HAP-1 (cell line): Measurements from ENCODE around the gene GPR32.
"Not testable (repeated sequence)": the region's sequence is repeated elsewhere in the genome, so short reads cannot be mapped to it uniquely, and the experiment has no call there.

Experiments used
- DNase-seq, 2 experiments: peaks; one replicate each; pipeline ENCODE4 v3.0.0-alpha.2; 2016 to 2020; ENCODE audit warnings: low spot score in 2 of 2
- H3K27me3 ChIP-seq: fragments of 250-450 bp; sonication (Bioruptor Pico); 2 replicates; pipeline ENCODE4 v1.5.1; 2020; ENCODE audit warnings: low read depth, mild to moderate bottlenecking, moderate library complexity
- H3K36me3 ChIP-seq: fragments of 250-450 bp; sonication (Bioruptor Pico); replicated peaks from 2 replicates; pipeline ENCODE4 v1.5.1; 2020; ENCODE audit warnings: mild to moderate bottlenecking
- H3K4me1 ChIP-seq: fragments of 250-450 bp; sonication (Bioruptor Pico); 2 replicates; pipeline ENCODE4 v1.5.1; 2020; ENCODE audit warnings: mild to moderate bottlenecking
- H3K4me3 ChIP-seq: fragments of 250-450 bp; sonication (Bioruptor Pico); 2 replicates; pipeline ENCODE4 v1.5.1; 2020; ENCODE audit warnings: mild to moderate bottlenecking, moderate library complexity
- H3K9me3 ChIP-seq: fragments of 250-450 bp; sonication (Bioruptor Pico); 2 replicates; pipeline ENCODE4 v1.5.1; 2020; ENCODE audit warnings: mild to moderate bottlenecking, moderate library complexity
- in situ Hi-C: fragments of 300-500 bp; cut with MboI; formaldehyde crosslinking; loops from 3 replicates; pipeline ENCODE4 v1.14.3; 2020; ENCODE audit warnings: low sequenced_read_pairs, inconsistent platforms, mixed read lengths

The GPR32 gene

DNA sequence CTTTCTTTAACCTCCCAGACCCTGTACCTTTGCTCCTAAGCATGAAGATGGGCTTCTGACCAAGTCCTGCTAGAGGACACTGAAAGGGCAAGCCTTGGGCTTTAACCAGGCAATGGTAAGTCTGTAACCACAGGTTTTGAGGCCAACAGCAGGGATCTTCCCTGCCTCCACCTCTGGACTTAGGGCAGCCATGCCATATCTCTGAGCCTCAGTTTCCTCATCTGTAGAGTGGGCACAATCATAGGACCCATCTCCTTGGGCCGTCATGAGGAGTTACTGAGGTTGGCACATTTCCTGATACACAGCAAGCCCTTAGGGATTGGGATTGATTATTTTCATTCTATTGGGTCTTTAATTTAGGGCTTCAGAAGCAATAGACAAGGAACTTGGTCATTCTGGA is 38.6 kb downstream of the GPR32 start:
- H3K4me1 ChIP-seq: peaks cover 8% of the 10 kb centered on the region
- H3K27me3 ChIP-seq: no peaks in the 10 kb centered on the region
- peaks cover 6% of the 10 kb centered on the region; the same call in 1 of the 2 replicates for H3K36me3 ChIP-seq
- in situ Hi-C loops: no loop called here
- no peaks in the 10 kb centered on the region for H3K9me3 ChIP-seq
- DNase-seq: no peak
- H3K4me3 ChIP-seq: no peak overlapping the region

DNA sequence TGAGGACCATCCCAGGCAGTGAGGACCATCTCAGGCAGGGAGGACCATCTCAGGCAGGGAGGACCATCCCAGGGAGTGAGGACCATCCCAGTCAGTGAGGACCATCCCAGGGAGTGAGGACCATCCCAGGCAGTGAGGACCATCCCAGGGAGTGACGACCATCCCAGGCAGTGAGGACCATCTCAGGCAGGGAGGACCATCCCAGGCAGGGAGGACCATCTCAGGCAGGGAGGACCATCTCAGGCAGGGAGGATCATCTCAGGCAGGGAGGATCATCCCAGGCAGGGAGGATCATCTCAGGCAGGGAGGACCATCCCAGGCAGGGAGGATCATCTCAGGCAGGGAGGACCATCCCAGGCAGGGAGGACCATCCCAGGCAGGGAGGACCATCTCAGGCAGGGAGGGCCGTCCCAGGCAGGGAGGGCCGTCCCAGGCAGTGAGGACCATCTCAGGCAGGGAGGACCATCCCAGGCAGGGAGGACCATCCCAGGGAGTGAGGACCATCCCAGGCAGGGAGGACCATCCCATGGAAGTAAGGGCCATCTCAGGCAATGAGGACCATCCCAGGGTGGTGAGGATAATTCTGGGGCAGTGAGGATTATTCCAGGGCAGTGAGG is 41.5 kb downstream of the GPR32 start:
- H3K27me3 ChIP-seq, H3K4me1 ChIP-seq, H3K36me3 ChIP-seq, H3K4me3 ChIP-seq, DNase-seq, in situ Hi-C loops, H3K9me3 ChIP-seq: not testable (repeated sequence)

DNA sequence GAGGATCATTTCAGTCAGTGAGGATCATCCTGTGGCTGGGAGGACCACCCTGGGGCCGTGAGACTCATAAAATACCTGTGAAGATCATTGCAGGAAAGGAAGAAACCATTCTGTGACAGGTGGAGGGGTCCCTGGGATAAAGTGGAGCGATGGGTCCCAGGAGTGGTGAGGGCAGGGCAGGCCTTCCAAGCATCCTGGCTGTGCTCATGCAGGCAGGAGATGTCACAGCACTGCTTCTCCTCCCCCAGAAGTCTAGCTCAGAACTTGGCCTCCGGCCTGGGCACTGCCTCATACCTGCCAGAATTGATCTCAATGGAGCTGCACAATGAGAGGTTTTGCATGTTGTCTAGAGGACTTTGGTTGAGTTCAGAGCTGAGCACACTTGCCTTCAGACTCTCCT is 42.2 kb downstream of the GPR32 start:
- H3K4me3 ChIP-seq: no peak overlapping the region

DNA sequence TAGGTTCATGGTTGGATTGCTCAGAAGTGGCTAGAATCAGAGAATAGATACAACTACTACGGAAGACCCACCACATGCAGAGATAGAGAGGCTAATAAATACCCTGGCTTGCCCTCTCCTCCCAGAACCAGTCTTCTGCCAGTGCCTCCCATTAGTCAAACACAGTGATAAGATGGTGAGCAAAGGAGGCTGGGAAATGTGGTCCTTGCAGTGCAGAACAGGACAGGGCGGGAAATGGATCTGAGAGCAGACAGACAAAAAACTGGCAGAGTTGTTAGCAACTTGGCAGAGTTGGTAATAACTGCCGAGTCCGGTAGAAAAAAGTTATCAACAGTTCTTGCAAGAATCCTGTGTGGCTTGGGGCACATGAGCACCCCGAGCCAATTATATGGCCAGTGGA is 44.6 kb downstream of the GPR32 start:
- no peak overlapping the region for H3K4me3 ChIP-seq
- no peaks in the 10 kb centered on the region for H3K36me3 ChIP-seq
- in situ Hi-C loops: no loop called here
- H3K4me1 ChIP-seq: no peaks in the 10 kb centered on the region
- no peaks in the 10 kb centered on the region for H3K9me3 ChIP-seq
- H3K27me3 ChIP-seq: no peaks in the 10 kb centered on the region
- DNase-seq: no peak

More for the DNA sequence above, 42.2 kb downstream of the GPR32 start:
- DNase-seq: no peak
- Histone ChIP-seq H3K9me3 (no peaks in the 10 kb centered on the region), H3K36me3 (no peaks in the 10 kb centered on the region), H3K27me3 (no peaks in the 10 kb centered on the region), H3K4me1 (no peaks in the 10 kb centered on the region)
- in situ Hi-C loops: no loop called here

DNA sequence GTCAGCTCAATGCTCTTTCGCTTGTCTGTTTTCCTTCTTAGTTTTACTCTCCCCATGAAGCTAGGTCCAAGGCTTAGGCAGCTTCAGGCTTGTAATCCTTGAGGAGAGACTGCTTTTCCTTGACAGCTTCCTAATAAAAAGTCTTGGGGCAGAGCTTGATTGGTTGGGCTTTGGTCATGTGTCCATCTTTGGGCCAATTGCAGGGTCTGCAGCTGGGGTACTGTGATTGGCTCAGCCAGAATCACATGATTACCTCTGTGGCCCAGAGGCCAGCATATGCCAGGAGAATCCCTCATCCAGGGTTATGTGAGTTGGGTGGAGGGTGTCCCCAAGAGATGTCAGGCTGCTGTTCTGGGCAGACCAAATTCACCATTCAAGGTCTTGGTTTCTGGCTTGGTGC is 45.2 kb downstream of the GPR32 start:
- H3K4me1 ChIP-seq: no peaks in the 10 kb centered on the region
- in situ Hi-C loops: no loop called here
- no peak overlapping the region for H3K4me3 ChIP-seq
- no peak for DNase-seq
- no peaks in the 10 kb centered on the region for H3K27me3 ChIP-seq
- H3K9me3 ChIP-seq: no peaks in the 10 kb centered on the region
- no peaks in the 10 kb centered on the region for H3K36me3 ChIP-seq

DNA sequence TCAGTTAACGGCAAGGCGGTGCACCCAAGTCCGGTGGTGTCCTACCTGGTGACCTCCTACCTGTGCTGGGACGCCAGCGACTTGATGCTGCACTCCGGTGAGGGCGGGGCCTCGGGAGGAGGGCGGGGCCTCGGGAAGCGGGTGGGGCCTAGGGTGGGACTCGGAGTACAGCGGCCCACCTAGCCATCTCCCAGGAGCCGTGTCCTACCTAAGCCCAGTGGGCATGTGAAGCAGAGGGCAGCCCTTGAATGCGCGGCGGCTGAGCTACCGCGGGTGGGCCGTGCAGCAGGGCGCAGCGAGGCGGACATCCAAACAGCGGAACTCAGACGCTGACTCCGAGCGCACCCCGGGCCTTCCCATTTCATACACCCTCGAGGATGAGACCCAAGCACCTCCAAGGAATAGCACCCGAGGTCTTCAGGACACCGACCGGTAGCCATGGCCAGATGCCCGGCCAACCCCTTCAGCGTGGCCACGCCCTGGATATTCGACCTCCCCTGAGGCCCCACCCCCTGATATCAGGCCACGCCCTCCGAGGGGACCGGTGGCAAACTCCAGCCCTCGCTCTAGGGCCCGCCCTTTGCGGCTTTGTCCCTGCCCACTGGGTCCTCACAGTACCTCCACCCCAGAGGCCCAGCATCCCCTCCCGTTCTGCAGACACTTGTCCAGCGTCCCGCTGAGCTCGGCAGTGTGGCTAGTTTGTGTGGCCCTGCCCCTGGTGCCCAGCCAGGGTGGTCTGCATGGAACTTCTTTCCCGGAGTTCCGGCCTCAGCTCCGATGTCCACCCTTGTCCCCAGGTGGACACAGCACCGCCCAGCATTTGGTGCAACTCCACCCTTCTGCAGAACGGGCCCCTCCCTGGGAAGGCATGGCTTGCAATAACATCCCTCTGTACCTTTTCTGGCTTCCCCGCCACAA is 47.9 kb downstream of the GPR32 start:
- peak; percentile 56 to 96 for DNase-seq
- Histone ChIP-seq H3K4me3 (peak overlapping the region; percentile 36), H3K9me3 (no peaks in the 10 kb centered on the region), H3K4me1 (no peaks in the 10 kb centered on the region), H3K27me3 (peaks cover 3% of the 10 kb centered on the region; the same call in 1 of the 2 replicates), H3K36me3 (no peaks in the 10 kb centered on the region)
- in situ Hi-C loops: no loop called here

DNA sequence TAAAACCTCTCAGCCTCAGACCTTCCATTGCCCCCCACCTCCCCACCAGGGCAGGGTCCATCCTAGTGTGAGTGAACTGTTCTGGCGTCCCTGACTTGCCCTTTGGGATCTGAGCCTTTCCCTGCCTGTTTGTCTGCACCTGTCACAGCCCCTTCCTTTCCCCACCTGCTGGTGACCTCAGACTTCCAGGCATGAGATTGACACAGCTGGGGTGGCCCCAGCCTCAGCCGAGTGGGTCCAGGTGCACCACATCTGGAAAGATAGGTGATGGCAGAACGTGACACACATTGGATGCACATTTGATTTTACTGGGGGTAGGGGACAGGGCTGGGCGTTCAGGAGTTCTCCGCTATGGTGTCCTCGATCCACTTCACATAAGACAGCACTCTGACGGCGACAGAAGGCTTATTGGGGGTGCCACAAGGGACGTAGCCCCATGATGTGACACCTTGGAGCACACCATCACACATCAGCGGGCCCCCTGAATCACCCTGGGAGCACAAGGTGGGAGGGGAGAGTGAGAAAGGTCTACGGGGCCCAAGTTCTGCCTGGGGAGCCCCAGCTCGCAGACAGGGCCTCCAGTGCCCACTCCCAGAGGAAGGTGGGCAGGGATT is 48.7 kb downstream of the GPR32 start:
- Histone ChIP-seq H3K4me3 (no peak overlapping the region), H3K4me1 (no peaks in the 10 kb centered on the region), H3K9me3 (no peaks in the 10 kb centered on the region), H3K27me3 (peaks cover 3% of the 10 kb centered on the region; the same call in 1 of the 2 replicates), H3K36me3 (no peaks in the 10 kb centered on the region)
- in situ Hi-C loops: no loop called here
- DNase-seq: no peak

DNA sequence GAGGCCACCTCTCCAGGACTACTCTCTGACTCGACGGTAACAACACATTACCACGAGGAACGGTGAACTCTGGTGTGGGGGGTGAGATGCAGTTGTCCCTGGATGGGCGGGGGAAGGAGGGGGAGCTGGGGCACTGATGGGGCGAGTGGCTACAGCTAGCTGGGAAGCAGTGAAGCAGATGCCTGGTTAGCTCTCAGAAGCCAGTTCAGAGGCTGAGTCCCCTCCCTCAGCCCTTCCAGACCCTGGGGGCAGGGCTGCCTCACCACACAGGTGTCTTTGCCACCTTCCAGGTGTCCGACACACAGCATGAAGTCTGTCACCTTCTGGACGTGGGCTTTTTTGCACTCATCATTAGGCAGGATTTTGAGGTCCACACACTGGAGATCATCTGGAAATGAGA is 49.4 kb downstream of the GPR32 start:
- DNase-seq: no peak
- no peaks in the 10 kb centered on the region for H3K36me3 ChIP-seq
- no peak overlapping the region for H3K4me3 ChIP-seq
- H3K27me3 ChIP-seq: peaks cover 3% of the 10 kb centered on the region; the same call in 1 of the 2 replicates
- no peaks in the 10 kb centered on the region for H3K4me1 ChIP-seq
- in situ Hi-C loops: no loop called here
- H3K9me3 ChIP-seq: no peaks in the 10 kb centered on the region

DNA sequence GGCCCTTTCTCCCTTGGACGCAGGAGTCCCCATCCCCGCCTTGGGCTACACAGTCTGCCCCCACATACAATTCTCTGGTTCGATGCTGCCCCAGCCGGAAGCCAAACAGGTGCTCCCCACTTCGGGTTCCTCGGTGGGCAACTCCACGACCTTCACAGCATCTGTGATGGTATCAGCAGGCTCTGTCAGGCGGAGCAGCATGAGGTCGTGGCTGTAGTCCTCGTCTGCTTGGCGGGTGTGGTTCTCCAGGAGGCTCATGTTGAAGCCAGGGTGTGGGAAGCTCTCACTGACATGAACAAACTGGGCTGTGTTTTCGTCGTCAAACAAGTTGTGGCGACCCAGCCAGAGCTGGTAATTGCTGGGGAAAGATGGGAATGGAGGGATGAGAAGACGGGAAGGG is 49.8 kb downstream of the GPR32 start:
- DNase-seq: no peak
- H3K4me3 ChIP-seq: no peak overlapping the region
- in situ Hi-C loops: no loop called here
- H3K9me3 ChIP-seq: no peaks in the 10 kb centered on the region
- H3K4me1 ChIP-seq: no peaks in the 10 kb centered on the region
- H3K36me3 ChIP-seq: no peaks in the 10 kb centered on the region
- H3K27me3 ChIP-seq: peaks cover 3% of the 10 kb centered on the region; the same call in 1 of the 2 replicates

DNA sequence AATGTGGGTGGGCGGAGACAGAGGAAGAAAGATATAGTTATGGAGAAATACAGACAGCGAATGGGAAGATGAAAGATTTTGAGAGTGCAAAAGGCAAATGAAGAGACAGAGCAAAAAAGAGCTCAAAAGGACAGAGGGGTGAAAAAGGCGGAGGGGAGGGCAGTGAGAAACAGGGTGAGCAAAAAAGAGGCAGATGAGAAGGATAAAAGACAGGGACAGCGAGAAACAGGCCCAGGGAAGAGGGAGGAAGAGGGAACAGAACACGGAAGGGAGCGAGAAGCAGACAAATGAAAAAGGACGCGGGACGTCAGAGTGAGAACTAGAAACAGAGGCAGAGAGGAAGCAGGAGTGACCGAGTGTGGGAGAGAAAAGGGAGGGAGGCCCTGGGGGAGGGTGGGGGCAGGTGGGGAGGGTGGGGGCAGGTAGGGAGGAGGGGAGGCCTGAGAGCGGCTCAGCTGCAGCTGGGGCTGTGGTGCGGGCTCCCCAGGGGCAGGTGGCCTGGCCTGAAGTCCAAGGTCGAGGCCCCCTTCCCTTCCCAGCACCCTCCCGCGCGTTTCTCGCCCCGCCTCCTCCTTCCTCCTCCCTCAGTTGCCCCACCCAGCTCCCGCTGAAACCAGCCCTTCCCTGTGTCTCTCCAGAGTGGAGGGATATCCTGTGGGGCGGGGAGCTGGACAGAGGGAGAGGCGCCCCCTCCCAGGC is 50.4 kb downstream of the GPR32 start:
- Histone ChIP-seq H3K36me3 (no peaks in the 10 kb centered on the region), H3K4me1 (no peaks in the 10 kb centered on the region), H3K4me3 (no peak overlapping the region), H3K9me3 (no peaks in the 10 kb centered on the region), H3K27me3 (peaks cover 3% of the 10 kb centered on the region; the same call in 1 of the 2 replicates)
- peak in 1 of 2 experiments; percentile 73 for DNase-seq
- in situ Hi-C loops: no loop called here

DNA sequence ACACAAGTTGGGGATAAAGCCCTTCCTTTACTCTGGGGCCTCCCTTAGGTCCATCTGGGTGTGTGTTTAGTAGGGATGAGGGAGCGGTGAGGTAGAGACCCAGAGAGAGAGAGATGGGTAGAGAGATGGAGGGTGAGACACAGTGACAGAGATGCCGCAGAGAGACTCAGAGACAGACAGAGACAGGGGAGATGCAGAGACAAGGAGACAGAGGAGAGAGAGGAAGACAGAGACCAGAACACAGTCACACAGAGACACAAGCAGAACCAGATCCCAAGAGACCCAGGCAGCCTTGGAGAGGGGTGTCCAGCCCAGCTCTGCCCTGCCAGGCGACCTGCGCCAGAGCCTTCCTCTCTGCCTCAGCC is 51.0 kb downstream of the GPR32 start:
- H3K9me3 ChIP-seq: no peaks in the 10 kb centered on the region
- H3K4me1 ChIP-seq: no peaks in the 10 kb centered on the region
- H3K27me3 ChIP-seq: peaks cover 3% of the 10 kb centered on the region; the same call in 1 of the 2 replicates
- in situ Hi-C loops: no loop called here
- no peak for DNase-seq
- no peaks in the 10 kb centered on the region for H3K36me3 ChIP-seq
- no peak overlapping the region for H3K4me3 ChIP-seq
